Measurements from ENCODE around the gene SNTG2. TPM values are rescaled to one million over a fixed set of nuclear protein-coding genes. Genes with fewer than 3 reads are reported as not detected.

The SNTG2 gene
- polyA plus RNA-seq, 3 donors, result not detected

DNA sequence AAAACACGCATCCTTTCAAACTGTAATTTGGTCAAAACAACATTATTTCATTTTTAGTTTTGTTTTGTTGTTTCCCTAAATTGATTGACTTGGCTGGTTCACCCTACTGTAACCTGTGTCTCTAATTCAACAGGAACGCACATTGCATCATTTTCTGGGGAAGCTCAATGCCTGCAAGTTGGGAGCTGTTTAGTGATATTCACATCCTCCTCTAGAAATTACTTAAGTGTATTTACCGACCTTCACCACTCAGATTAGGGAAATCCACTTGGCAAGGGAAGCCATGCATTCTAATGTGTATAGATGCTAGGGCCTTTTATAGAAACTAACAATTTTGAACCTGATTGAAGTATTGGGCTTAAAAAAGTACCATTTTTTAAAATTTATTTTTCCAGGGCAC is 455.3 kb downstream of the SNTG2 start:
- intact Hi-C loops (cut with micrococcal nuclease), result no loop called here
- no peak for DNase-seq
- Mint-ChIP-seq H3K36me3 (no peaks in the 10 kb centered on the region), H3K27ac (no peak overlapping the region), H3K27me3 (ENCODE audit: low read depth in 3 of 3) (peaks cover 13 to 15% (median 14%) of the 10 kb centered on the region in 3 donors), H3K4me3 (no peak overlapping the region), H3K4me1 (peaks cover 8% of the 10 kb centered on the region), H3K9me3 (peaks cover 3 to 21% (median 5%) of the 10 kb centered on the region in 7 donors)
- H3K4me3 ChIP-seq (replicated peaks in 1 of 3; ENCODE audit: low read depth in 2 of 3, low read length in 3 of 3), result no peak overlapping the region
- no peaks in the 10 kb centered on the region for H3K79me2 ChIP-seq (ENCODE audit: insufficient read depth, low read length)
- H3K27me3 ChIP-seq (ENCODE audit: control insufficient read depth in 2 of 2, insufficient read depth in 2 of 2, low read length in 2 of 2), result no peaks in the 10 kb centered on the region
- H3K4me2 ChIP-seq (replicated peaks; ENCODE audit: extremely low read depth, low read length, poor library complexity, severe bottlenecking), result no peak overlapping the region
- no CpG with 5 or more reads among the region's 3 CpGs for WGBS (ENCODE audit: insufficient coverage)
- H3K4me1 ChIP-seq (ENCODE audit: control insufficient read depth in 1 of 2, insufficient read depth in 2 of 2, low read length in 2 of 2), result no peaks in the 10 kb centered on the region
- no peak overlapping the region for H2AFZ ChIP-seq (ENCODE audit: insufficient read depth, low read depth, low read length, poor library complexity, severe bottlenecking)
- peaks cover 0 to 12% of the 10 kb centered on the region in 2 donors for H3K9me3 ChIP-seq (replicated peaks in 1 of 2; ENCODE audit: control insufficient read depth in 1 of 2, insufficient read depth in 1 of 2, low read length in 2 of 2)
- no peak overlapping the region for H3K9ac ChIP-seq (ENCODE audit: insufficient read depth, low read length, poor library complexity, severe bottlenecking)
- H4K20me1 ChIP-seq (ENCODE audit: insufficient read depth, low read length), result no peaks in the 10 kb centered on the region
- no peak overlapping the region for H3K27ac ChIP-seq (ENCODE audit: low read depth in 1 of 2, low read length in 2 of 2)
- TF ChIP-seq, protein P1, sequence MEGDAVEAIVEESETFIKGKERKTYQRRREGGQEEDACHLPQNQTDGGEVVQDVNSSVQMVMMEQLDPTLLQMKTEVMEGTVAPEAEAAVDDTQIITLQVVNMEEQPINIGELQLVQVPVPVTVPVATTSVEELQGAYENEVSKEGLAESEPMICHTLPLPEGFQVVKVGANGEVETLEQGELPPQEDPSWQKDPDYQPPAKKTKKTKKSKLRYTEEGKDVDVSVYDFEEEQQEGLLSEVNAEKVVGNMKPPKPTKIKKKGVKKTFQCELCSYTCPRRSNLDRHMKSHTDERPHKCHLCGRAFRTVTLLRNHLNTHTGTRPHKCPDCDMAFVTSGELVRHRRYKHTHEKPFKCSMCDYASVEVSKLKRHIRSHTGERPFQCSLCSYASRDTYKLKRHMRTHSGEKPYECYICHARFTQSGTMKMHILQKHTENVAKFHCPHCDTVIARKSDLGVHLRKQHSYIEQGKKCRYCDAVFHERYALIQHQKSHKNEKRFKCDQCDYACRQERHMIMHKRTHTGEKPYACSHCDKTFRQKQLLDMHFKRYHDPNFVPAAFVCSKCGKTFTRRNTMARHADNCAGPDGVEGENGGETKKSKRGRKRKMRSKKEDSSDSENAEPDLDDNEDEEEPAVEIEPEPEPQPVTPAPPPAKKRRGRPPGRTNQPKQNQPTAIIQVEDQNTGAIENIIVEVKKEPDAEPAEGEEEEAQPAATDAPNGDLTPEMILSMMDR (IDR thresholded peaks at IDR 0.05), result no peak
- H3K36me3 ChIP-seq (replicated peaks in 1 of 2; ENCODE audit: control insufficient read depth in 1 of 2, insufficient read depth in 2 of 2, low read length in 2 of 2), result no peaks in the 10 kb centered on the region

DNA sequence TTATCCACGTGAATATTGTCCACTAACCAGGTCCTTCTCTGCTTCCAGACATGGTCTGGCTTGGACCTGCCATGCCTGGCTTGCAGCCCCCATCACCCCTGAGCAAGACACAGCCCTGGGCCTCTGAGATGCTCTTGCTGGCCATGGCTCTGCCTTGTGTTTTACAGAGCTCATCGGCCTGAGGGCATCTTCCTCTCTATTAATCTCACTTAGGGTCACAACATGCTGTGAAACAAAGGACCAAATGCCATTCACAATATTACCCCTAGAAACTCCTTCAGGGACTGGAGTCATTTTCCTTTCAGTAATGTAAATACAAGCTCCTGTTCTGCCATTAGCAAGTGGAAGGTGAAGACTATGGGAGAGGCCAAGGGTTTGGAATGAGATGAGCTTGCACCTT is 455.8 kb downstream of the SNTG2 start:
- Histone ChIP-seq H4K20me1 (ENCODE audit: insufficient read depth, low read length) (no peaks in the 10 kb centered on the region), H3K4me3 (replicated peaks in 1 of 3; ENCODE audit: low read depth in 2 of 3, low read length in 3 of 3) (no peak overlapping the region), H3K4me1 (ENCODE audit: control insufficient read depth in 1 of 2, insufficient read depth in 2 of 2, low read length in 2 of 2) (no peaks in the 10 kb centered on the region), H2AFZ (ENCODE audit: insufficient read depth, low read depth, low read length, poor library complexity, severe bottlenecking) (no peak overlapping the region), H3K36me3 (replicated peaks in 1 of 2; ENCODE audit: control insufficient read depth in 1 of 2, insufficient read depth in 2 of 2, low read length in 2 of 2) (no peaks in the 10 kb centered on the region), H3K79me2 (ENCODE audit: insufficient read depth, low read length) (no peaks in the 10 kb centered on the region), H3K4me2 (replicated peaks; ENCODE audit: extremely low read depth, low read length, poor library complexity, severe bottlenecking) (no peak overlapping the region), H3K9ac (ENCODE audit: insufficient read depth, low read length, poor library complexity, severe bottlenecking) (no peak overlapping the region), H3K9me3 (replicated peaks in 1 of 2; ENCODE audit: control insufficient read depth in 1 of 2, insufficient read depth in 1 of 2, low read length in 2 of 2) (peaks cover 0 to 12% of the 10 kb centered on the region in 2 donors), H3K27ac (ENCODE audit: low read depth in 1 of 2, low read length in 2 of 2) (no peak overlapping the region), H3K27me3 (ENCODE audit: control insufficient read depth in 2 of 2, insufficient read depth in 2 of 2, low read length in 2 of 2) (no peaks in the 10 kb centered on the region)
- no peak for DNase-seq
- peaks cover 3 to 21% (median 5%) of the 10 kb centered on the region in 7 donors for H3K9me3 Mint-ChIP-seq
- intact Hi-C loops (cut with micrococcal nuclease), result no loop called here
- H3K27me3 Mint-ChIP-seq (ENCODE audit: low read depth in 3 of 3), result peaks cover 11 to 13% (median 12%) of the 10 kb centered on the region in 3 donors
- H3K36me3 Mint-ChIP-seq, result no peaks in the 10 kb centered on the region
- H3K4me1 Mint-ChIP-seq, result peaks cover 3% of the 10 kb centered on the region
- no peak overlapping the region for H3K27ac Mint-ChIP-seq
- TF ChIP-seq, protein P1 (IDR thresholded peaks at IDR 0.05), result no peak
- WGBS (ENCODE audit: insufficient coverage), result 63% methylated on average over 1 of the region's 2 CpGs
- no peak overlapping the region for H3K4me3 Mint-ChIP-seq

Measured in CD14-positive monocyte (primary cell).